GM18873 (cell line): ENCODE data around the gene HIVEP3.

Experiments
- ATAC-seq: cut with Tn5 transposase; IDR thresholded peaks from one replicate; pipeline ENCODE4 v1.9.1; 2021; ENCODE audit warnings: mild to moderate bottlenecking, moderate library complexity, moderate number of reproducible peaks; ENCODE audit not compliant: unreplicated experiment, low FRiP score

The HIVEP3 gene

GRCh38 chr1:41612953-41613352 lies 305.8 kb downstream of the HIVEP3 start:
- no peak for ATAC-seq

GRCh38 chr1:41611932-41612450 lies 306.7 kb downstream of the HIVEP3 start:
- no peak for ATAC-seq

- no peak for ATAC-seq
Observed at GRCh38 chr1:41611068-41611931, 307.4 kb downstream of the HIVEP3 start.

- no peak for ATAC-seq
Observed at GRCh38 chr1:41610361-41610760, 308.4 kb downstream of the HIVEP3 start.

- no peak for ATAC-seq
Observed at GRCh38 chr1:41609166-41609883, 309.4 kb downstream of the HIVEP3 start.

GRCh38 chr1:41608211-41608610 lies 310.5 kb downstream of the HIVEP3 start:
- no peak for ATAC-seq

- ATAC-seq, result no peak
Observed at GRCh38 chr1:41607808-41608207, 310.9 kb downstream of the HIVEP3 start.

- ATAC-seq, result no peak
Observed at GRCh38 chr1:41599912-41600311, 318.8 kb downstream of the HIVEP3 start.

- no peak for ATAC-seq
Observed at GRCh38 chr1:41598325-41598724, 320.4 kb downstream of the HIVEP3 start.

GRCh38 chr1:41592451-41593125 lies 326.1 kb downstream of the HIVEP3 start:
- no peak for ATAC-seq

GRCh38 chr1:41591891-41592290 lies 326.8 kb downstream of the HIVEP3 start:
- ATAC-seq, result no peak

- no peak for ATAC-seq
Observed at GRCh38 chr1:41590331-41590730, 328.4 kb downstream of the HIVEP3 start.

- no peak for ATAC-seq
Observed at GRCh38 chr1:41589395-41589794, 329.3 kb downstream of the HIVEP3 start.

- no peak for ATAC-seq
Observed at GRCh38 chr1:41588334-41588875, 330.3 kb downstream of the HIVEP3 start.

GRCh38 chr1:41587791-41588190 lies 330.9 kb downstream of the HIVEP3 start:
- no peak for ATAC-seq

- no peak for ATAC-seq
Observed at GRCh38 chr1:41586230-41586629, 332.5 kb downstream of the HIVEP3 start.

- no peak for ATAC-seq
Observed at GRCh38 chr1:41583658-41584547, 334.8 kb downstream of the HIVEP3 start.

GRCh38 chr1:41582851-41583657 lies 335.7 kb downstream of the HIVEP3 start:
- ATAC-seq, result no peak

- ATAC-seq, result no peak
Observed at GRCh38 chr1:41582351-41582750, 336.4 kb downstream of the HIVEP3 start.
